SKM-1 (cell line): ENCODE data around the gene ZNF491.
"Not testable (repeated sequence)": the region's sequence is repeated elsewhere in the genome, so short reads cannot be mapped to it uniquely, and the experiment has no call there.

Experiments
- DNase-seq: peaks from one replicate; lab custom pipeline; 2025; ENCODE audit not compliant: unreplicated experiment; lab: John Stamatoyannopoulos, UW

The ZNF491 gene

DNA sequence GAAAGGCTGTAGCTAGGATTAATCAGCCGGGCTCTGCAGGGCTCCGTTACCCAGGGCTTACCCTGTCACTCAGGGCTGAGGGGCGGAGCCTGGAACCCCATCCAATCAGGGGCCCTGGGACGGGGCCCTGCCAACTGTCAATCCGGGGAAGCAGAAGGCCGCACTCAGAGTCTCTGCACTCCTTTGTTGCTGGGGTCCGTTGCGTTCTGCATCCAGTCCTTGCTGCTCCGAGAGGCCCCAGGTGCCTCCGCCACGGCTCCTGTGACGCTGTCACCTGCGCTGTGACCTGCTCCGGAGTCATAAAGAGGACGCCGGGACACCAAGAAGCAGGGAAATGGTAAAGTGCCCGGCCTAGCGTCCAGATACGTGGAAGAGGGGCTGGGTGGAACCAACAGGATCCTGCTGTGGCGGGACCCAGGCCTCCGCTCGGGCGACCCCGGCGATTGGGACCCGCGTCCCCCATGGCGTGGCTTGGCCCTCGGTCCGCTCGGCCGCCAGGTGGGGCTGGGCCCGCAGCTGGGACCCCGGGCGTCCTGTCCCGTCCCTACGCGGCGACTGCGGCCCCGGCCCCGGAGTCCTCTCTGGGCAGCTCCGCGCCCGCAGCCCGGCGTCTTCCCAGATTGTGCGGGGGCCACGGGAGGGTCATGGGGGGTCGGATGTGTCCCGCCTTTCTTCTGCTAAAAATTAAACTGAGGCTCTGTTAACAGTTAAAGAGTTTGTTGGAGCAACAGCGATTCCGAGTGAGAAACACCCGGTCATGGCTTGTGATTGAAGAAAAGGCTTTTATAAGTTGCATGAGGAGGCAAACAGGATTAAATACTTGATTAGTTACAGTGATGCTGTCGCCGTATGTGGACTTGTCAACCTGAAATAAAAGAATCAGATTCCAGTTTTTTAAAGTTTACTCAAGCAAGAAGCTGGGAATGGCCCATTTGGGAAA is at the start of gene ZNF491:
TSS of gene ZNF491 (plus strand) at position 133 of the 940 bp plus-strand sequence. CDS start 7,431 bp downstream, outside the sequence.
- DNase-seq, result peak; percentile 79

DNA sequence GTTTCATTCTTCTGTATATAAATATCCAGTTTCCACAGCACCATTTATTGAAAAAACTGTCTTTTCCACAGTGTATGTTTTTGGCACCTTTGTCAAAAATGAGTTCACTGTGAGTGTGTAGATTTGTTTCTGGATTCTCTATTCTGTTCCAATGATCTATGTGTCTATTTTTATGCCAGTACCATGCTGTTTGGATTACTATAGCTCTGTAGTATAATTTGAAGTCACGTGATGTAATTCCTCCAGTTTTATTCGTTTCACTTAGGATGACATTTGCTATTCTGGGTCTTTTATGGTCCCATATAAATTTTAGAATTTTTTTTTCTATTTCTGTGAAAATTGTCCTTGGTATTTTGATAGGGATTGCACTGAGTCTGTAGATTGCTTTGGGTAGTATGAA is 48.6 kb upstream of the ZNF491 start:
- DNase-seq, result no peak

DNA sequence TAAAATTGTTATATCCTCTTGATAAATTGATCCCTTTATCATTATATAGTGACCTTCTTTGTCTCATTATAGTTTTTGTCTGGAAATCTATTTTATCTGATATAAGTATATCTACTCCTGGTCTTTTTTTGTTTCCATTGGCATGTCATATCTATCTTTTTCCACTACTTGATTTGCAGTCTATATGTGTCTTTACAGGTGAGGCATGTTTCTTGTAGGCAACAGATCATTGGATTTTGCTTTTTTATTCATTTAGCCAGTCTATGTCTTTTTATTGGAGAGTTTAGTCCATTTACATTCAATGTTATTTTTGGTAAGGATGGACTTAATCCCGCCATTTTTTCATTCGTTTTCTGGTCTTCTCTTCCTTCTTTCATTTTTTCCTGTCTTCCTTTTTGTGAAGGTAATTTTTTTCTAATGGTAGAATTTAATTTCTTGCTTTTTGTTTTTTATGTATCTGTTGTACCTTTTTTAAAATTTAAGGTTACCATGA is 46.0 kb upstream of the ZNF491 start:
- no peak for DNase-seq

GRCh38 chr19:11754663-11755062 is 43.7 kb upstream of the ZNF491 start:
- DNase-seq, result no peak

DNA sequence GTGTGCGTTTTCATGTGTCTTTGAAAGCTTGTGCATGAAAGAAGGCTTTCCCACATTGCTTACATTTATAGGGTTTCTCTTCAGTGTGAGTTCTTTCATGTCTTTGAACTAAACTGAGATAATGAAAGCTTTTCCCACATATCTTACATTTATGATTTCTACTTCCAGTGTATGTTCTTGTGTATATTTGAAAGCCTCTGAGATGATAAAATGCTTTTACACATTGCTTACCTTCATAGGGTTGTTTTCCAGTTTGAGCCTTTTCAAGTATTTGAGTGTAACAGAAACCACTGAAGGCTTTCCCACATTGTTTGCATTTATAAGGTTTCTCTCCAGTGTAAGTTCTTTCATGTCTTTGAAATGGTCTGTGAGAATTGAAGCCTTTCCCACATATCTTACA is 41.4 kb upstream of the ZNF491 start:
- DNase-seq, result no peak

DNA sequence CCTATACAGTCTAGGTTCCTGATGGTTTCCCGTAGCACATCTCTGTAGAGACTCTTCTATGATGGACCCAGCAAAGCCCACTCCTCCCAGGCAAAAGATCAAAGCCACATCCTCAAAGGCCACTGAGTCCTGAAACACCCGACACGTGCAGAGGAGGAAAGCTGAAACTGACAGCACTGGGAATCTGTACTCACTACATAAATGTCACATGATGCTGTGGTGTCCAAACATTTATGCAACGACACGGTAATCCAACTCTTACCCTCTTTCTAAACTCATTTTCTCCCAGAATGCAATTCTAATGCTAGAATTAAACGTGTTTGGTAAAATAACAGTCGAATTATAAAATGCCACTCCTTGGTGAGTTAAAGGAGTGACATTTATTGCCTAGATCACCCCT is 38.5 kb upstream of the ZNF491 start:
- no peak for DNase-seq

- no peak for DNase-seq
These were observed 35.2 kb upstream of the ZNF491 start for GRCh38 chr19:11763117-11763516.

DNA sequence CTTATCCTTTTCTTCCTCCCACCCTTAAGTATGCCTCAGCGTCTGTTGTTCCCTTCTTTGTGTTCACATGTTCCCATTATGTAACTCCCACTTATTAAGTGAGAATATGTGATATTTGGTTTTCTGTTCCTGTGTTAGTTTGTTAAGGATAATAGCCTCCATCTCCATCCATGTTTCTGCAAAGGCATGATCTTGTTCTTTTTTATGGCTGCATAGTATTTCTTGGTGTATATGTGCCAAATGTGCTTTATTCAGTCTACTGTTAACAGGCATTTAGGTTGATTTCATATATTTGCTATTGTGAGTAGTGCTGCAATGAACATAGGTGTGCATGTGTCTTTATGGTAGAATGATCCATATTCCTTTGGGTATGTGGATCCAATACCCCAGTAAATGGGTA is 34.7 kb upstream of the ZNF491 start:
- no peak for DNase-seq

DNA sequence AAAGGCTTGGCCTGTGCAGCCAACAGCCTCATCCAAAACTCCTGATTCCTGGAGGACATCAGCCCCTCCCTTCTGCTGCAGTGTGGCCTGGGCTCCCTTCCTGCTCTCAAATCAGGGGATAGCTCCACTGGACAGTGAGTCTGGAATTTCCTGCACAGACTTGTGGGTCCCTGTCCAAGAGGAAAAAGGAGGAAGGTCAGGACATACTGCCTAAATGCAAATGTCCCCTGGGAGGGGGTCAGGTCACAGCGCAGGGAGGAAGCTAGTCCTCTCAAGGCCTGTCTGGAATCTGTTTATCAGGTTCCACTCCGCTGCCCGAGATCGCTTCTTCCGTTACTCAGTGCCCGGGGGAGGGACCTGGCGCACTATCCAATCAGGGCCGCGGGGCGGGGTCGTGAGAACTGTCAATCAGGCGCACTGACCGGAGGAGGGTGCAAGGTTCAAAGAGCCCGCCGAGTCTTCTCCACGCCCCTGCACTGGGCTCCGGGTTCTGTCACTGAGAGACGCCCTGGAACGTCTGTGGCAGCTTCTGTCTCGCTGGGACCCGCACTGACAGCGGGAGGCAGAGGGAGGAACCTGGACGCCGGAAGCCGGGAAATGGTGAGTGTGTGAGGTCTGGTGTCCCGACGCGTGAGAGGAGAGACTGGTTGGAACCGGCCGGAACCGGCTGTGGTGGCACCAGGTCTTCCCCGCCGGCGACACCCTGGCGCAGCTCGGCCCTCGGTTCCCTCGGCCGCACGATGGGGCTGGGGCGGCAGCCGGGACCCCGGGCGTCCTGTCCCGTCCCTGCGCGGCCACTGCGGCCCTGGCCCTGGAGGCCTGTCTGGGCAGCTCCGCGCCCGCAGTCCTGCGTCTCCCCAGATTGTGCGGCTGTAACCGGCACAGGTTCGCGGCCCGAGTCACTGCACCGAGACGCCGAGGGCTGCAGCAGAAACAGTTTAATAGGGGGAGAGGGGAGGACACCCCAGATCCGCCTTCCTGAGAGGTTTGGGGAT is 31.4 kb upstream of the ZNF491 start, which contains the start of gene ZNF441:
TSS of gene ZNF441 (plus strand) at position 404 of the 995 bp plus-strand sequence. CDS start at position 598, 194 bp downstream.
- peak; percentile 94 for DNase-seq

- no peak for DNase-seq
These were observed 30.6 kb upstream of the ZNF491 start for GRCh38 chr19:11767633-11768133.

GRCh38 chr19:11769995-11770394 is 28.3 kb upstream of the ZNF491 start:
- no peak for DNase-seq

GRCh38 chr19:11771520-11771919 is 26.8 kb upstream of the ZNF491 start:
- not testable (repeated sequence) for DNase-seq

DNA sequence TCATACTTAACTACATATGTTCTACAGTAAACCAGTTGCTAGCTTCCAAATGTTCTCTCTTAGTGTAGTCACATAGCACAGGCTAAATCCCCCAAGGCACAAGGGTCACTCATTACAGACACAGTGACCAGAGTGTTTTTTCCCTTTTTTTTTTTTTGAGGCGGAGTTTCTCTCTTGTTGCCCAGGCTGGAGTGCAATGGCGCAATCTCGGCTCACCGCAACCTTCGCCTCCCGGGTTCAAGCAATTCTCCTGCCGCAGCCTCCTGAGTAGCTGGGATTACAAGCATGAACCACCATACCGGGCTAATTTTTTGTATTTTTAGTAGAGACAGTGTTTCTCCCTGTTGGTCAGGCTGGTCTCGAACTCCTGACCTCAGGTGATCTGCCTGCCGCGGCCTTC is 21.7 kb upstream of the ZNF491 start:
- not testable (repeated sequence) for DNase-seq

- DNase-seq, result no peak
These were observed 17.8 kb upstream of the ZNF491 start for GRCh38 chr19:11780431-11781020.

- DNase-seq, result no peak
These were observed 16.8 kb upstream of the ZNF491 start for GRCh38 chr19:11781295-11782057.

- no peak for DNase-seq
These were observed 14.6 kb upstream of the ZNF491 start for GRCh38 chr19:11783767-11784166.

- DNase-seq, result no peak
These were observed 14.0 kb upstream of the ZNF491 start for GRCh38 chr19:11784356-11784755.

- DNase-seq, result no peak
These were observed 10.8 kb upstream of the ZNF491 start for GRCh38 chr19:11787536-11787935.

DNA sequence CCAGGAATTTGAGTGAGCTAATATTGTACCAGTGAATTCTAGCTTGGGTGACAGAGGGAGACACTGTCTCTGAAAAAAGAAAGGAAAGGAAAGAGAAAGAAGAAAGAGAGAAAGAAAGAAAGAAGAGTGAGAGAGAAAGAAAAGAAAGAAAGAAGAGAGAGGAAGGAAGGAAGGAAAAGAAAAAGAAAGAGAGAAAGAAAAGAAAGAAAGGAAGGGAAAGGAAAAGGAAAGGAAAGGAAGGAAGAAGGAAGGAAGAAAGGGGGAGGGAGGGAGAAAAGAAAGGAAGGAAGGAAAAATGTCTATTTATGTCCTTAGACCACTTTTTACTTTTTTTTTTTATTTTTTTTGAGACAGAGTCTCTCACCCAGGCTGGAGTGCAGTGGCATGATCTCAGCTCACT is 5.4 kb upstream of the ZNF491 start:
- no peak for DNase-seq

DNA sequence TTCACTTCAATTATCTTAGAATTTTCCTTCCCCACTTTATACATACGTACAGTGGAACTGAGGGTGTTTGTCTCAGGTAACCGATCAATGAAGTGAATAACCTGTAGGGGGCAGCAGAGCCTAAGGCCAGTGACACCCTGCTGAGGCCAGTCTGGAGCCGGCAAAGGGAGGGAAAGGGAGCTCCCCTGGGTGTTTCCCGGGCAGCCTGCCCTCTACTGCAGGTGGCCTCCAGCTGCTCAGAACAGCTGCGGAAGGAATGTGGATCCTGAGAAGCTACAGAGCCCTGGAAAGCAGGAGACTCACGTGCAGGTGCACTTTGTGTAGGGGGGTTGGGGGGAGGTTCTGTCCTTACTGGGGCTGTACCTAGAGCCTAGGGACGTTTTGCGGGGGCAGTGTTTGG is 832 bp upstream of the ZNF491 start:
- peak; percentile 65 for DNase-seq
